Fibroblast of skin of right biceps (primary cell): ENCODE results near the gene OR5AU1.

Source experiments
- DNase-seq: peaks from one replicate; pipeline ENCODE4 v3.0.0-alpha.2; 2013

The OR5AU1 gene

GRCh38 chr14:21106498-21107282 lies 49.2 kb downstream of the OR5AU1 start:
- DNase-seq, result peak; percentile 73

GRCh38 chr14:21106176-21106497 lies 49.7 kb downstream of the OR5AU1 start:
- peak; percentile 38 for DNase-seq

- DNase-seq, result no peak
Measured at GRCh38 chr14:21105095-21105494, 50.8 kb downstream of the OR5AU1 start.
